ENCODE measurements around the gene ELMOD1.

DNA sequence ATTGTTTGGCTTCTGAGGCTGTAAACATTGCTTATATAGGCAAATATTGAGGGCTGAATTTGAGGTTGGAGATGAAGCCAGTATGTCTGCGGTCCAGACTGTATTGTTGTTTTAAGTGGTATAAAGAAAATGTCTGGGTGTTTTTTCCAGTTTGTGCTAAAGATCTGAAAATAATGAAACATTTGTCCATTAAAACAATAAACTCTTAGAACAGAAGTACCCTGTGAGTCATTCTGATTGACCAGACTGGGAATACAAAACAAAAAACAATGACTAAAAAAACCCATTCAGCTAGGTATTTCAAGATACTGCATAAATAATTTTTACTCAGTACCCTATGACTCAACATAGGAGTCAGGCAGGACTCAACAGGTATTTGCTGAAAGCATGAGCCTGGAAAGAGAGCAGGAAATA is 45.8 kb upstream of the ELMOD1 start:
- TF ChIP-seq, protein P1, sequence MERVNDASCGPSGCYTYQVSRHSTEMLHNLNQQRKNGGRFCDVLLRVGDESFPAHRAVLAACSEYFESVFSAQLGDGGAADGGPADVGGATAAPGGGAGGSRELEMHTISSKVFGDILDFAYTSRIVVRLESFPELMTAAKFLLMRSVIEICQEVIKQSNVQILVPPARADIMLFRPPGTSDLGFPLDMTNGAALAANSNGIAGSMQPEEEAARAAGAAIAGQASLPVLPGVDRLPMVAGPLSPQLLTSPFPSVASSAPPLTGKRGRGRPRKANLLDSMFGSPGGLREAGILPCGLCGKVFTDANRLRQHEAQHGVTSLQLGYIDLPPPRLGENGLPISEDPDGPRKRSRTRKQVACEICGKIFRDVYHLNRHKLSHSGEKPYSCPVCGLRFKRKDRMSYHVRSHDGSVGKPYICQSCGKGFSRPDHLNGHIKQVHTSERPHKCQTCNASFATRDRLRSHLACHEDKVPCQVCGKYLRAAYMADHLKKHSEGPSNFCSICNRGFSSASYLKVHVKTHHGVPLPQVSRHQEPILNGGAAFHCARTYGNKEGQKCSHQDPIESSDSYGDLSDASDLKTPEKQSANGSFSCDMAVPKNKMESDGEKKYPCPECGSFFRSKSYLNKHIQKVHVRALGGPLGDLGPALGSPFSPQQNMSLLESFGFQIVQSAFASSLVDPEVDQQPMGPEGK (CRISPR knock-in tag; IDR thresholded peaks at IDR 0.05; ENCODE audit: borderline replicate concordance) = no peak
- TF ChIP-seq TCF4 (CRISPR knock-in tag; IDR thresholded peaks at IDR 0.05; ENCODE audit: borderline replicate concordance) = no peak
- TF ChIP-seq, protein P2, sequence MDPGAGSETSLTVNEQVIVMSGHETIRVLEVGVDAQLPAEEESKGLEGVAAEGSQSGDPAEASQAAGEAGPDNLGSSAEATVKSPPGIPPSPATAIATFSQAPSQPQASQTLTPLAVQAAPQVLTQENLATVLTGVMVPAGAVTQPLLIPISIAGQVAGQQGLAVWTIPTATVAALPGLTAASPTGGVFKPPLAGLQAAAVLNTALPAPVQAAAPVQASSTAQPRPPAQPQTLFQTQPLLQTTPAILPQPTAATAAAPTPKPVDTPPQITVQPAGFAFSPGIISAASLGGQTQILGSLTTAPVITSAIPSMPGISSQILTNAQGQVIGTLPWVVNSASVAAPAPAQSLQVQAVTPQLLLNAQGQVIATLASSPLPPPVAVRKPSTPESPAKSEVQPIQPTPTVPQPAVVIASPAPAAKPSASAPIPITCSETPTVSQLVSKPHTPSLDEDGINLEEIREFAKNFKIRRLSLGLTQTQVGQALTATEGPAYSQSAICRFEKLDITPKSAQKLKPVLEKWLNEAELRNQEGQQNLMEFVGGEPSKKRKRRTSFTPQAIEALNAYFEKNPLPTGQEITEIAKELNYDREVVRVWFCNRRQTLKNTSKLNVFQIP (CRISPR knock-in tag; IDR thresholded peaks at IDR 0.05; ENCODE audit: borderline replicate concordance, low read depth) = no peak
- TF ChIP-seq CSDC2 (CRISPR knock-in tag; IDR thresholded peaks at IDR 0.05) = no peak
- TF ChIP-seq ISL1 (CRISPR knock-in tag; IDR thresholded peaks at IDR 0.05) = no peak
- TF ChIP-seq GLIS3 (CRISPR knock-in tag; IDR thresholded peaks at IDR 0.05) = no peak
- no peak for TF ChIP-seq ZC3H10 (CRISPR knock-in tag; IDR thresholded peaks at IDR 0.05)
- no peak for TF ChIP-seq ZNF565 (CRISPR knock-in tag; conservative IDR thresholded peaks at IDR 0.05; ENCODE audit: low read depth)
- TF ChIP-seq ZNF70 (CRISPR knock-in tag; IDR thresholded peaks at IDR 0.05) = no peak
- TF ChIP-seq, protein P3, sequence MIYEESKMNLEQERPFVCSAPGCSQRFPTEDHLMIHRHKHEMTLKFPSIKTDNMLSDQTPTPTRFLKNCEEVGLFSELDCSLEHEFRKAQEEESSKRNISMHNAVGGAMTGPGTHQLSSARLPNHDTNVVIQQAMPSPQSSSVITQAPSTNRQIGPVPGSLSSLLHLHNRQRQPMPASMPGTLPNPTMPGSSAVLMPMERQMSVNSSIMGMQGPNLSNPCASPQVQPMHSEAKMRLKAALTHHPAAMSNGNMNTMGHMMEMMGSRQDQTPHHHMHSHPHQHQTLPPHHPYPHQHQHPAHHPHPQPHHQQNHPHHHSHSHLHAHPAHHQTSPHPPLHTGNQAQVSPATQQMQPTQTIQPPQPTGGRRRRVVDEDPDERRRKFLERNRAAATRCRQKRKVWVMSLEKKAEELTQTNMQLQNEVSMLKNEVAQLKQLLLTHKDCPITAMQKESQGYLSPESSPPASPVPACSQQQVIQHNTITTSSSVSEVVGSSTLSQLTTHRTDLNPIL (CRISPR knock-in tag; IDR thresholded peaks at IDR 0.05; ENCODE audit: low read depth) = no peak
- TF ChIP-seq ZNF8 (CRISPR knock-in tag; IDR thresholded peaks at IDR 0.05) = no peak
- no peak for TF ChIP-seq ARNTL (CRISPR knock-in tag; IDR thresholded peaks at IDR 0.05; ENCODE audit: borderline replicate concordance, low read depth)
- TF ChIP-seq ZFP3 (CRISPR knock-in tag; IDR thresholded peaks at IDR 0.05) = no peak
